ENCODE data around the gene FAM135A.

The FAM135A gene

GRCh38 chr6:70510600-70510999, 97.3 kb downstream of the FAM135A start:
- H3K27ac ChIP-seq (ENCODE audit: low read length) = no peak overlapping the region
- peaks cover 8 to 18% of the 10 kb centered on the region in 2 donors for H3K36me3 ChIP-seq (ENCODE audit: control insufficient read depth in 1 of 2, insufficient read depth in 2 of 2, low read length in 2 of 2)
- H3K4me3 ChIP-seq (ENCODE audit: low read depth in 1 of 2, low read length in 2 of 2) = no peak overlapping the region
- no peaks in the 10 kb centered on the region for H3K9me3 ChIP-seq (ENCODE audit: control insufficient read depth in 1 of 2, low read length in 2 of 2)
- no peaks in the 10 kb centered on the region for H3K27me3 ChIP-seq (ENCODE audit: low read depth, low read length)
- H3K4me1 ChIP-seq (ENCODE audit: control insufficient read depth in 1 of 2, insufficient read depth in 2 of 2, low read length in 2 of 2) = no peaks in the 10 kb centered on the region

- H3K4me3 ChIP-seq (ENCODE audit: low read depth in 1 of 2, low read length in 2 of 2) = no peak overlapping the region
- H3K36me3 ChIP-seq (ENCODE audit: control insufficient read depth in 1 of 2, insufficient read depth in 2 of 2, low read length in 2 of 2) = peaks cover 2 to 12% of the 10 kb centered on the region in 2 donors
- H3K4me1 ChIP-seq (ENCODE audit: control insufficient read depth in 1 of 2, insufficient read depth in 2 of 2, low read length in 2 of 2) = no peaks in the 10 kb centered on the region
- H3K27ac ChIP-seq (ENCODE audit: low read length) = no peak overlapping the region
- H3K27me3 ChIP-seq (ENCODE audit: low read depth, low read length) = no peaks in the 10 kb centered on the region
- no peaks in the 10 kb centered on the region for H3K9me3 ChIP-seq (ENCODE audit: control insufficient read depth in 1 of 2, low read length in 2 of 2)
Measured at GRCh38 chr6:70518723-70519122, 105.4 kb downstream of the FAM135A start.

- Histone ChIP-seq H3K27ac (ENCODE audit: low read length) (no peak overlapping the region), H3K9me3 (ENCODE audit: control insufficient read depth in 1 of 2, low read length in 2 of 2) (no peaks in the 10 kb centered on the region), H3K4me1 (ENCODE audit: control insufficient read depth in 1 of 2, insufficient read depth in 2 of 2, low read length in 2 of 2) (no peaks in the 10 kb centered on the region), H3K4me3 (ENCODE audit: low read depth in 1 of 2, low read length in 2 of 2) (no peak overlapping the region), H3K36me3 (ENCODE audit: control insufficient read depth in 1 of 2, insufficient read depth in 2 of 2, low read length in 2 of 2) (peaks cover 7 to 14% of the 10 kb centered on the region in 2 donors), H3K27me3 (ENCODE audit: low read depth, low read length) (no peaks in the 10 kb centered on the region)
Measured at GRCh38 chr6:70520575-70520974, 107.3 kb downstream of the FAM135A start.

GRCh38 chr6:70524721-70525286, 111.5 kb downstream of the FAM135A start:
- Histone ChIP-seq H3K36me3 (ENCODE audit: control insufficient read depth in 1 of 2, insufficient read depth in 2 of 2, low read length in 2 of 2) (peaks cover 21 to 23% of the 10 kb centered on the region in 2 donors), H3K4me1 (ENCODE audit: control insufficient read depth in 1 of 2, insufficient read depth in 2 of 2, low read length in 2 of 2) (no peaks in the 10 kb centered on the region), H3K4me3 (ENCODE audit: low read depth in 1 of 2, low read length in 2 of 2) (no peak overlapping the region), H3K9me3 (ENCODE audit: control insufficient read depth in 1 of 2, low read length in 2 of 2) (no peaks in the 10 kb centered on the region), H3K27me3 (ENCODE audit: low read depth, low read length) (no peaks in the 10 kb centered on the region), H3K27ac (ENCODE audit: low read length) (no peak overlapping the region)

- H3K9me3 ChIP-seq (ENCODE audit: control insufficient read depth in 1 of 2, low read length in 2 of 2) = no peaks in the 10 kb centered on the region
- H3K36me3 ChIP-seq (ENCODE audit: control insufficient read depth in 1 of 2, insufficient read depth in 2 of 2, low read length in 2 of 2) = peaks cover 25 to 29% of the 10 kb centered on the region in 2 donors
- H3K27ac ChIP-seq (ENCODE audit: low read length) = no peak overlapping the region
- no peaks in the 10 kb centered on the region for H3K27me3 ChIP-seq (ENCODE audit: low read depth, low read length)
- H3K4me1 ChIP-seq (ENCODE audit: control insufficient read depth in 1 of 2, insufficient read depth in 2 of 2, low read length in 2 of 2) = no peaks in the 10 kb centered on the region
- H3K4me3 ChIP-seq (ENCODE audit: low read depth in 1 of 2, low read length in 2 of 2) = no peak overlapping the region
Measured at GRCh38 chr6:70527071-70527737, 113.9 kb downstream of the FAM135A start.

GRCh38 chr6:70530023-70530422, 116.7 kb downstream of the FAM135A start:
- no peaks in the 10 kb centered on the region for H3K27me3 ChIP-seq (ENCODE audit: low read depth, low read length)
- peaks cover 21 to 22% of the 10 kb centered on the region in 2 donors for H3K36me3 ChIP-seq (ENCODE audit: control insufficient read depth in 1 of 2, insufficient read depth in 2 of 2, low read length in 2 of 2)
- no peak overlapping the region for H3K4me3 ChIP-seq (ENCODE audit: low read depth in 1 of 2, low read length in 2 of 2)
- H3K27ac ChIP-seq (ENCODE audit: low read length) = no peak overlapping the region
- H3K4me1 ChIP-seq (ENCODE audit: control insufficient read depth in 1 of 2, insufficient read depth in 2 of 2, low read length in 2 of 2) = no peaks in the 10 kb centered on the region
- no peaks in the 10 kb centered on the region for H3K9me3 ChIP-seq (ENCODE audit: control insufficient read depth in 1 of 2, low read length in 2 of 2)

- no peaks in the 10 kb centered on the region for H3K9me3 ChIP-seq (ENCODE audit: control insufficient read depth in 1 of 2, low read length in 2 of 2)
- no peak overlapping the region for H3K27ac ChIP-seq (ENCODE audit: low read length)
- no peak overlapping the region for H3K4me3 ChIP-seq (ENCODE audit: low read depth in 1 of 2, low read length in 2 of 2)
- no peaks in the 10 kb centered on the region for H3K27me3 ChIP-seq (ENCODE audit: low read depth, low read length)
- H3K36me3 ChIP-seq (ENCODE audit: control insufficient read depth in 1 of 2, insufficient read depth in 2 of 2, low read length in 2 of 2) = peaks cover 13 to 23% of the 10 kb centered on the region in 2 donors
- H3K4me1 ChIP-seq (ENCODE audit: control insufficient read depth in 1 of 2, insufficient read depth in 2 of 2, low read length in 2 of 2) = no peaks in the 10 kb centered on the region
Measured at GRCh38 chr6:70531133-70531532, 117.8 kb downstream of the FAM135A start.

GRCh38 chr6:70537266-70537665, 124.0 kb downstream of the FAM135A start:
- Histone ChIP-seq H3K27ac (ENCODE audit: low read length) (no peak overlapping the region), H3K4me1 (ENCODE audit: control insufficient read depth in 1 of 2, insufficient read depth in 2 of 2, low read length in 2 of 2) (no peaks in the 10 kb centered on the region), H3K4me3 (ENCODE audit: low read depth in 1 of 2, low read length in 2 of 2) (no peak overlapping the region), H3K9me3 (ENCODE audit: control insufficient read depth in 1 of 2, low read length in 2 of 2) (no peaks in the 10 kb centered on the region), H3K36me3 (ENCODE audit: control insufficient read depth in 1 of 2, insufficient read depth in 2 of 2, low read length in 2 of 2) (peaks cover 13 to 26% of the 10 kb centered on the region in 2 donors), H3K27me3 (ENCODE audit: low read depth, low read length) (no peaks in the 10 kb centered on the region)

GRCh38 chr6:70538376-70538775, 125.1 kb downstream of the FAM135A start:
- Histone ChIP-seq H3K9me3 (ENCODE audit: control insufficient read depth in 1 of 2, low read length in 2 of 2) (no peaks in the 10 kb centered on the region), H3K36me3 (ENCODE audit: control insufficient read depth in 1 of 2, insufficient read depth in 2 of 2, low read length in 2 of 2) (peaks cover 19 to 26% of the 10 kb centered on the region in 2 donors), H3K27me3 (ENCODE audit: low read depth, low read length) (no peaks in the 10 kb centered on the region), H3K4me3 (ENCODE audit: low read depth in 1 of 2, low read length in 2 of 2) (no peak overlapping the region), H3K27ac (ENCODE audit: low read length) (no peak overlapping the region), H3K4me1 (ENCODE audit: control insufficient read depth in 1 of 2, insufficient read depth in 2 of 2, low read length in 2 of 2) (no peaks in the 10 kb centered on the region)

- no peaks in the 10 kb centered on the region for H3K4me1 ChIP-seq (ENCODE audit: control insufficient read depth in 1 of 2, insufficient read depth in 2 of 2, low read length in 2 of 2)
- H3K9me3 ChIP-seq (ENCODE audit: control insufficient read depth in 1 of 2, low read length in 2 of 2) = no peaks in the 10 kb centered on the region
- H3K27ac ChIP-seq (ENCODE audit: low read length) = no peak overlapping the region
- no peak overlapping the region for H3K4me3 ChIP-seq (ENCODE audit: low read depth in 1 of 2, low read length in 2 of 2)
- peaks cover 0 to 16% of the 10 kb centered on the region in 2 donors for H3K36me3 ChIP-seq (ENCODE audit: control insufficient read depth in 1 of 2, insufficient read depth in 2 of 2, low read length in 2 of 2)
- H3K27me3 ChIP-seq (ENCODE audit: low read depth, low read length) = no peaks in the 10 kb centered on the region
Measured at GRCh38 chr6:70547313-70547712, 134.0 kb downstream of the FAM135A start.

- Histone ChIP-seq H3K27ac (ENCODE audit: low read length) (no peak overlapping the region), H3K36me3 (ENCODE audit: control insufficient read depth in 1 of 2, insufficient read depth in 2 of 2, low read length in 2 of 2) (peaks cover 0 to 11% of the 10 kb centered on the region in 2 donors), H3K27me3 (ENCODE audit: low read depth, low read length) (no peaks in the 10 kb centered on the region), H3K4me1 (ENCODE audit: control insufficient read depth in 1 of 2, insufficient read depth in 2 of 2, low read length in 2 of 2) (no peaks in the 10 kb centered on the region), H3K4me3 (ENCODE audit: low read depth in 1 of 2, low read length in 2 of 2) (no peak overlapping the region), H3K9me3 (ENCODE audit: control insufficient read depth in 1 of 2, low read length in 2 of 2) (no peaks in the 10 kb centered on the region)
Measured at GRCh38 chr6:70547905-70548304, 134.6 kb downstream of the FAM135A start.

- no peak overlapping the region for H3K4me3 ChIP-seq (ENCODE audit: low read depth in 1 of 2, low read length in 2 of 2)
- no peak overlapping the region for H3K27ac ChIP-seq (ENCODE audit: low read length)
- no peaks in the 10 kb centered on the region for H3K4me1 ChIP-seq (ENCODE audit: control insufficient read depth in 1 of 2, insufficient read depth in 2 of 2, low read length in 2 of 2)
- H3K27me3 ChIP-seq (ENCODE audit: low read depth, low read length) = no peaks in the 10 kb centered on the region
- H3K36me3 ChIP-seq (ENCODE audit: control insufficient read depth in 1 of 2, insufficient read depth in 2 of 2, low read length in 2 of 2) = peaks cover 0 to 11% of the 10 kb centered on the region in 2 donors
- H3K9me3 ChIP-seq (ENCODE audit: control insufficient read depth in 1 of 2, low read length in 2 of 2) = no peaks in the 10 kb centered on the region
Measured at GRCh38 chr6:70549327-70549726, 136.0 kb downstream of the FAM135A start.

All from muscle layer of duodenum (tissue), 2 donors.